Activated CD8-positive, alpha-beta memory T cell treated with anti-CD3 and anti-CD28 coated beads, Interleukin-2, amount 50 U/mL, for 48 hours (primary cell): ENCODE data around the gene PUM2.

Source experiments
- DNase-seq: peaks from one replicate; pipeline ENCODE4 v3.0.0-alpha.2; 2020

PUM2 gene

GRCh38 chr2:20215183-20216040 is 135.2 kb downstream of the PUM2 start:
- no peak for DNase-seq

- no peak for DNase-seq
Observed at GRCh38 chr2:20214566-20215182, 136.0 kb downstream of the PUM2 start.

GRCh38 chr2:20213651-20214565 is 136.7 kb downstream of the PUM2 start:
- DNase-seq = no peak

GRCh38 chr2:20212871-20213503 is 137.7 kb downstream of the PUM2 start:
- DNase-seq = no peak

DNA sequence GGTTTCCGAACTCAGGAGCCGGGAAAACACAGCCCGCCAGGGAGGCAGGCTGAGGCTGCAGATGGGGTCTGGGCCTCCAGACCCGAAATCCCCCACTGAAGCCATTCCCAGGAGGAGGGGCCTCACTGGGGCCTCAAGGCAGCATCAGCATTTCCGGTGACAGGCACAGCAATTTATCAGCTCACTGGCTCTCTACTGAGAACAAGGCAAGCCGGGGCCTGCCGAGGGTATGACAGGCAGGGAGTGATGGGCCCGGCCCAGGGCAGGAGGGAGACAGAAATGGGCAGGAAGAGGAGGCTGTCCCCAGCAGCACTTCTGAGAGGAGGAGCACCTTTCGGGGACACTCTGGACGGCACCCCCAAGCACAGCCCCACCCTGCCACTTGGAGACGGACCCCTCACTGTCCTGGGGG is 138.2 kb downstream of the PUM2 start:
- no peak for DNase-seq

GRCh38 chr2:20211860-20212458 is 138.7 kb downstream of the PUM2 start:
- DNase-seq = no peak

DNA sequence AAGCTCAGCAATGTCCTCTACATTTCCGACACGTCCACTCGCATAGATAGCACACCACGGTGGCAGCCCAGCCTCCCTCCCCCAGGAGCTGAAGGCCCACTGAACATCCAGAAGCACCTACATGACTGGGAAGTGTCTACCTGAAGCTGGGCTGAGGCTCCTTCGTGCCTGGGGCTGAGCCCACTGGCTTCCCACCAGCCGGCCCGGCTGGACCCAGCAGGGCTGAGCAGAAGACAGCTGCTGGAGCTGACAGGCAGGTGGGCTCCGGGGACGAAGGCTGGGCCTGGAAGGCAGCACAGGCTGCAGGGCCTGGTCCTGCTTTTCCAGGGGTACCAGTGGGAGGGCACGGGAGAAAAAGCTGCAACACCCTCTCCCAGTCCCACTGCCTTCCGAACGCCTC is 139.2 kb downstream of the PUM2 start:
- no peak for DNase-seq

DNA sequence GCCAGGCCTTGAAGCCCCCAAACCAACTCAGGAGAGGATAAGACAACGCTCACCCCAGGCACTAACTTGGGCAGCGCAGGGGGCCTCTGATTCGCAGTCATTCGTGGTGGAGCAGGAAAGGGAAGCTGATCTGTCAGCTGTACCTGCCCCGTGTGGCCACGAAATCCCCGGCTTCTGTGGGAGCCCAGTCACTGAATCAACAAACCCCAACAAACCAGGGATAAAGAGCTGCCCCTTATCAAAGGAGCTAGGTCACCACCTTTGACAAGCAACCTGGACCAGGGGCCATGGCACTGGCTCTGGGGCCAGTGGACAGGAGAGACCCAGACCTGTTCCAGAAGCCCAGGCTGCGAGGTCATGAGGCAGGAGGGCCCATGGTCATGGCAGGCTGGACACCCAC is 140.2 kb downstream of the PUM2 start:
- DNase-seq = no peak

GRCh38 chr2:20209373-20210109 is 141.1 kb downstream of the PUM2 start:
- DNase-seq = no peak

DNA sequence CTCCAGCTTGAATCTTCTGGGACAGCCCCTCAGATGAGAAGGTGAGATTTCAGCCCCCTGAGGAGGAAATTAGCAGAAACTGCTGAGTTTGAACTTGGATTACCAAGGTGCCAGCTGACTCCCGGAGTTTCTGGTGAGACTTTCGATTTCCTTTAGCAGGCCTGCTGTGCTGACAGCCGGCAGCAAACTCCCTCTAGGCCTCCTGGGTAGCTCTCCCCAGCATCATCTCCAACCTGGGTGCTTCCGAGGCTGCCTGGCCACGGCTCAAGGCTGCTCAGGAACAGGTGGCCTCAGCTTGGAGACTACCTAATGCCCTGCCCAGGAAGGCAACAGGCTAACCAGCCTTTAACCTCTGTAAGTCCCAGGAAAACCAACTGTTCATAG is 142.2 kb downstream of the PUM2 start:
- DNase-seq = no peak

- DNase-seq = no peak
Observed at GRCh38 chr2:20207051-20207450, 143.6 kb downstream of the PUM2 start.

- DNase-seq = no peak
Observed at GRCh38 chr2:20205915-20206524, 144.6 kb downstream of the PUM2 start.

DNA sequence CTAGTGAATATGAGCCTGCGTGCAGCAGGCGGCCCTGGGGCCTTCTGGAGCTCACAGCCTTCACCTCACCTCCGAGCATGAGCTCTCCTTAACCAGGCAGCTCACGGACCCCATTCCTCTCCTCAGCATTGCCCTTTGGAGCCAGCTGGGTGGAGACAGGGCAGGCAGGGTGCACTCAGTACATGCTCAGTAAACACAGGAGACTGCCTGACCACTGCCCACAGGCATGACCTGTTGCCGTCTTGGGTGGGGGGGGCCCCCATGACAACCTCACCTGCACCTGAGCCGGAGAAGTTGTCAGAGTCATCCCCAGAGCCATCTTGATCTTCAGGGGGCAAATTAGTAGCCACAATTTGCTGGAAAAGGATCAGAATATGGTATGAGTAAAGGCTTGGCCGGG is 145.6 kb downstream of the PUM2 start:
- DNase-seq = no peak

GRCh38 chr2:20203521-20204225 is 147.0 kb downstream of the PUM2 start:
- no peak for DNase-seq

GRCh38 chr2:20203072-20203471 is 147.6 kb downstream of the PUM2 start:
- no peak for DNase-seq

DNA sequence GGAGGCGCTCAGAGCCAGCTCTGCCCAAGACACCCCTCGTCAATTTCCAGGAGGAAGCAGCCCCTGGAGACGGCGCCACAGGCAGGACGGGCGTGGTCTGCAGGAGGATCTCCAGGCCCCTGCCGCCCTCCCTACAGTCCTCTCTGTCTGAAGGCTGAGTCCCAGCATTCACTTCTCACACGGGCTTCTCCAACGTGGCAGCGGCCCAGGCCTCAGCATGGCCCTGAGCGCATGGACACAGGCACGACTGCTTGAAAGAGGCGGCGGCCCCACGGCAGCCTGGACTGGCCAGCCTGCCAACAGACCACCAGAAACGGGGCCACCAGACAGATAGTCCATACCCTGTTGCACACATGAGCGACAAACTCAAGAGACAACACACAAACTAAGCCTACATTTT is 149.0 kb downstream of the PUM2 start:
- no peak for DNase-seq

- DNase-seq = no peak
Observed at GRCh38 chr2:20200697-20201555, 149.7 kb downstream of the PUM2 start.

DNA sequence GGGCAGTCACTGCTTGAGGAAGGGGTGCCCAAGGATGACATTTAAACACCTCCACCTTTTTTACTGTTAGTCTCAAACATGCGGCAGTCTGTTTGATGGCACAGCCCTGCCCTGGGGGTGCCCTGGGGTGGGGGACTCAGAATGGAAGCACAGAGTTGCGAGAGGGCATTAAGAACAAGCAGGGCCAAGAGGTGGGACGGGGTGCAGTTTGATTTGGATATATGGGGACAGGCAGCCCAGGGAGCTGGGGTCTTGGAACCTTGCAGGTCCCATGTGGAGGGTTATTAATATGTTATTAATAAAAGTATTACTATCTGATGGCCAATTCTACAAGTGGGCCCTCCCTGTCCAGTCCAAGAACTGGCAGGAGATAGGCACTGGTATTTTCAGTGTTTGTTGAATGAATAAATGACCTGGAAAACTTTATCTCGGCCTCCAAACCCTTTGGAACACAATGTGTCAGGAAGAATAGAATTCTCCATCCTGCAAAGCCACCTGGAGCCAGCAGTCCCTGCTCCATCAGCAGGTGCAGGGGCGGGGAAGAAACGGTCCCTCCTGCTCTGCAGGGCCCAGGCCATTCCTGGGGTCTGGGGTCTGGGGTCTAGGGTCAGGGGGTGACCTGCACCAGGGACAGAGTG is 150.9 kb downstream of the PUM2 start:
- DNase-seq = no peak
